Stimulated activated CD8-positive, alpha-beta memory T cell treated with anti-CD3 and anti-CD28 coated beads, Interleukin-4, amount 100 ng/mL, for 24 hours (primary cell): ENCODE results near the gene CEP70.
"Not testable (repeated sequence)": the region's sequence is repeated elsewhere in the genome, so short reads cannot be mapped to it uniquely, and the experiment has no call there.

ENCODE experiments used
- DNase-seq: peaks from one replicate; pipeline ENCODE4 v3.0.0-alpha.2; 2020; ENCODE audit warnings: low read depth

CEP70 gene

GRCh38 chr3:138588445-138588844 lies 5.6 kb downstream of the CEP70 start:
- no peak for DNase-seq

GRCh38 chr3:138587374-138587773 lies 6.7 kb downstream of the CEP70 start:
- DNase-seq = no peak

GRCh38 chr3:138578961-138579574 lies 15.0 kb downstream of the CEP70 start:
- no peak for DNase-seq

GRCh38 chr3:138578141-138578540 lies 15.9 kb downstream of the CEP70 start:
- DNase-seq = no peak

- DNase-seq = no peak
These were observed 20.9 kb downstream of the CEP70 start for GRCh38 chr3:138573138-138573537.

- DNase-seq = not testable (repeated sequence)
These were observed 24.4 kb downstream of the CEP70 start for GRCh38 chr3:138569624-138570023.

GRCh38 chr3:138569090-138569489 lies 25.0 kb downstream of the CEP70 start:
- DNase-seq = no peak

GRCh38 chr3:138567403-138567802 lies 26.7 kb downstream of the CEP70 start:
- DNase-seq = no peak

GRCh38 chr3:138566293-138566692 lies 27.8 kb downstream of the CEP70 start:
- DNase-seq = not testable (repeated sequence)

- not testable (repeated sequence) for DNase-seq
These were observed 31.2 kb downstream of the CEP70 start for GRCh38 chr3:138562902-138563301.

GRCh38 chr3:138560501-138560900 lies 33.6 kb downstream of the CEP70 start:
- no peak for DNase-seq

- no peak for DNase-seq
These were observed 34.9 kb downstream of the CEP70 start for GRCh38 chr3:138559134-138559533.

GRCh38 chr3:138554775-138555174 lies 39.3 kb downstream of the CEP70 start:
- not testable (repeated sequence) for DNase-seq

GRCh38 chr3:138550958-138551357 lies 43.1 kb downstream of the CEP70 start:
- not testable (repeated sequence) for DNase-seq

- no peak for DNase-seq
These were observed 44.7 kb downstream of the CEP70 start for GRCh38 chr3:138549179-138549977.

GRCh38 chr3:138547342-138547975 lies 46.6 kb downstream of the CEP70 start:
- no peak for DNase-seq

- DNase-seq = no peak
These were observed 49.5 kb downstream of the CEP70 start for GRCh38 chr3:138544546-138544945.

- no peak for DNase-seq
These were observed 51.1 kb downstream of the CEP70 start for GRCh38 chr3:138542977-138543376.

- no peak for DNase-seq
These were observed 54.7 kb downstream of the CEP70 start for GRCh38 chr3:138539352-138539751.

- DNase-seq = not testable (repeated sequence)
These were observed 72.6 kb downstream of the CEP70 start for GRCh38 chr3:138521445-138521844.

- no peak for DNase-seq
These were observed 80.8 kb downstream of the CEP70 start for GRCh38 chr3:138513090-138513843.

- no peak for DNase-seq
These were observed 82.1 kb downstream of the CEP70 start for GRCh38 chr3:138511945-138512344.
